GM21447 (cell line): Measurements from ENCODE around the gene RBM6.
A peak's percentile ranks its signal among the peaks of the same experiment; 100 is the strongest.
"Not testable (repeated sequence)": the region's sequence is repeated elsewhere in the genome, so short reads cannot be mapped to it uniquely, and the experiment has no call there.

Source experiments
- ATAC-seq: cut with Tn5 transposase; IDR thresholded peaks from one replicate; pipeline ENCODE4 v1.9.1; 2021; ENCODE audit not compliant: unreplicated experiment

The RBM6 gene

GRCh38 chr3:49912881-49913281 is 27.1 kb upstream of the RBM6 start:
- no peak for ATAC-seq

GRCh38 chr3:49914906-49915305 is 25.0 kb upstream of the RBM6 start:
- no peak for ATAC-seq

DNA sequence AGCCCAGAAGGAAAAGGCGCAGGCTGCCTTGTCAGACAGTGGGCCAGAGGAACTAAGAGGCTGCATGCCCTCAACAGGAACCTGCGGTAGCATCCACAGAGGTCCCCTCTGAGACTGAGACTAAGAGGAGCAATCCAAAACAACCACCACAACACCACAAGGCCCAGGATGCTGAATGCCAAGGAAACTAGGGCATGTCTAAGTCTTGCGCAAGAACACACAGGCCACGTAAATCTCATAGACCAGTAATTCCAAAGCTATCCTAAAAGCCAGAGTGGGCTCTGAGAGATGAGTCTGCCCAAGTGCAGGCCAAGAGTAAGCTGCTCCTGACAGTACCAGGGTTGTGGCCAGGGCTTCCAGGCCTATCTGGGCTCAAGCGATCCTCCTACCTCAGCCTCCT is 23.3 kb upstream of the RBM6 start:
- ATAC-seq, result no peak

DNA sequence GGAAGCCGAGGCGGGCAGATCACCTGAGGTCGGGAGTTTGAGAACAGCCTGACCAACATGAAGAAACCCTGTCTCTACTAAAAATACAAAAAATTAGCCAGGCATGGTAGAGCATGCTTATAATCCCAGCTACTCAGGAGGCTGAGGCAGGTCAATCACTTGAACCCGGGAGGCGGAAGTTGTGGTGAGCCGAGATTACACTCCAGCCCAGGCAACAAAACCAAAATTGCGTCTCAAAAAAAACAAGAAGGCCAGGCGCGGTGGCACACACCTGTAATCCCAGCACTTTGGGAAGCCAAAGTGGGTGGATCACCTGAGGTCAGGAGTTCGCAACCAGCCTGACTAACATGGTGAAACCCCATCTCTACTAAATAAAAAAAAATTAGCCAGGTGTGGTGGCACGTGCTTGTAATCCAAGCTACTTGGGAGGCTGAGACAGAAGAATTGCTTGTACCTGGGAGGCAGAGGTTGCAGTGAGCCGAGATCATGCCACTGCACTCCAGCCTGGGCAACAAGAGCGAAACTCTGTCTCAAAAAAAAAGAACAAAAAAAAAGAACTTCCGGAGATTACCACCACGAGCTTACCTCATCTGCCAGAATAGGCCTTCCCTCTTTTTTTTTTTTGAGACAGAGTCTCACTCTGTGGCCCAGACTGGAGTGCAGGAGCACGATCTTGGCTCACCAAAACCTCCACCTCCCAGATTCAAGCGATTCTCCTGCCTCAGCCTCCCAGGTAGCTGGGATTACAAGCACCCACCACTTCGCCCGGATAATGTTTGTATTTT is 22.0 kb upstream of the RBM6 start:
- ATAC-seq, result not testable (repeated sequence)

DNA sequence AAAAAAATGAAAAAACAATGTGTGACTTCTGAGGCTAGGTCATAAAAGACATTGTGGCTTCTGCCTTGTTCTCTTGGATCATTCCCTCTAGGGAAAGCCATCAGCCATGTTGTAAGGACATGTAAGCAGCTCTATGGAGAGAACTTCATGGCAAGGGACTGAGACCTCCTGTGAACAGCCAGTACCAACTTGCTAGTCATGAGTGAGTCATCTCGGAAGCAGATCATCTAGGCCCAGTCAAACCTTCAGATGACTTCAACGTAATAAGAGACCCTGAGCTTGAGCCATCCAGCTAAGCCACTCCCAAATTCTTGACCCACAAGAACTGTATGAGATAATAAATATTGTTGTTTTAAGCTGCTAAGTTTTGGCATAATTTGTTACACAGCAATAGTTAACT is 15.3 kb upstream of the RBM6 start:
- ATAC-seq, result no peak

DNA sequence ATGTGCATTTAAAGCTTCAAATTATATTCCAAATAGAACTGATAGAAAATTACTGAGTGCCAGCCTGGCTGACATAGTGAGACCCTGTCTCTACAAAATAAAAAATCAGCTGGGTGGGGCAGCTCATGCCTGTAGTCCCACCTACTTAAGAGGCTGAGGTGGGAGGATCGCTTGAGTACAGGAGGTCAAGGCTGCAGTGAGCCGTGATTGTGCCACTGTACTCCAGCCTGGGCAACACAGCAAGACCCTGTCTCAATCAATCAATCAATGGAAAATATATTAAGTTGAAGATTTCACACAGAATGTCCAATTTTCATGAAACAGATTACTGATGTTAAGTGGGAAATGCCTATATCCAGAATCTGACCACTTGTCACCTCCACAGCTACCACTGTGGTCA is 14.5 kb upstream of the RBM6 start:
- no peak for ATAC-seq

DNA sequence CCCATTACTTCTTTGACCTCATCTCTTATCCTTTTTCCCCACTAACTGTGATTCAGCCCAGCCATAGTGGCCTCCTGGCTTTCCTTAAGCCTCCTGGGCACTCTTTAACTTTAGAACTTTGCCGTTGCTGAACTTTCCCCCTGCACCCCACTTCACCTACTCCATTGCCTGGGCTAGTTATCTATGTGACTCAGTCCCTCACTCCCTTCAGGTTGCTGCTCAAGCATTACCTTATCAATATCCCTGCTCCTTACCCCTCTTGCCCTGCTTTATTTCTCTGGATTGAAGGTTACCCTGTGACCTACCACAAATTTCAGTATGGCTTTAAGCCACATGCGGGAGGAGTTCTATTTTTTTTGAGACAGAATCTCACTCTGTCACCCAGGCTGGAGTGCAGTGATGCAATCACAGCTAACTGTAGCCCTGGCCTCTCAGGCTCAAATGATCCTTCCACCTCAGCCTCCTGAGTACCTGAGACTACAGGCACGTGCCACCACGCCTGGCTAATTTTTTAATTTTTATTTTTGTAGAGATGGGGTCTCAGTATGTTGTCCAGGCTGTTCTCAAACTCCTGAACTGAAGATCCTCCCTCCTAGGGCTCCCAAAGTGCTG is 13.7 kb upstream of the RBM6 start:
- no peak for ATAC-seq

DNA sequence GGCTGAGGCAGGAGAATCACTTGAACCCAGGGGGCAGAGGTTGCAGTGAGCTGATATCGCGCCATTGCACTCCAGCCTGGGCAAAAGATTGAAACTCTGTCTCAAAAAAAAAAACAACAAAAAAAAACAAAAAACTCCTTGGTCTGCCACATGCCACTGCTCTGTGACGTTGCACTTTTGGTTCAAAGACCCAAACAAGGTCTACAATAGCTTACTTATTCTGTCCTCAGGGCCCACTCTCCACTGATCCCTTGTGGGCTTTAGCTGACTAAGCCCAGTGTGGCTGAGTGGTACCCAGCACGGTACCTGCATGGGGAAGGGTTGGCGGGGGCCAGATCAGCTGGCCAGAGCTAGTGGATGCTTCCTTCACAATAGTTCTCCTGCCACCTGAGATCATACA is 12.2 kb upstream of the RBM6 start:
- ATAC-seq, result no peak

GRCh38 chr3:49928481-49929017 is 11.4 kb upstream of the RBM6 start:
- no peak for ATAC-seq

DNA sequence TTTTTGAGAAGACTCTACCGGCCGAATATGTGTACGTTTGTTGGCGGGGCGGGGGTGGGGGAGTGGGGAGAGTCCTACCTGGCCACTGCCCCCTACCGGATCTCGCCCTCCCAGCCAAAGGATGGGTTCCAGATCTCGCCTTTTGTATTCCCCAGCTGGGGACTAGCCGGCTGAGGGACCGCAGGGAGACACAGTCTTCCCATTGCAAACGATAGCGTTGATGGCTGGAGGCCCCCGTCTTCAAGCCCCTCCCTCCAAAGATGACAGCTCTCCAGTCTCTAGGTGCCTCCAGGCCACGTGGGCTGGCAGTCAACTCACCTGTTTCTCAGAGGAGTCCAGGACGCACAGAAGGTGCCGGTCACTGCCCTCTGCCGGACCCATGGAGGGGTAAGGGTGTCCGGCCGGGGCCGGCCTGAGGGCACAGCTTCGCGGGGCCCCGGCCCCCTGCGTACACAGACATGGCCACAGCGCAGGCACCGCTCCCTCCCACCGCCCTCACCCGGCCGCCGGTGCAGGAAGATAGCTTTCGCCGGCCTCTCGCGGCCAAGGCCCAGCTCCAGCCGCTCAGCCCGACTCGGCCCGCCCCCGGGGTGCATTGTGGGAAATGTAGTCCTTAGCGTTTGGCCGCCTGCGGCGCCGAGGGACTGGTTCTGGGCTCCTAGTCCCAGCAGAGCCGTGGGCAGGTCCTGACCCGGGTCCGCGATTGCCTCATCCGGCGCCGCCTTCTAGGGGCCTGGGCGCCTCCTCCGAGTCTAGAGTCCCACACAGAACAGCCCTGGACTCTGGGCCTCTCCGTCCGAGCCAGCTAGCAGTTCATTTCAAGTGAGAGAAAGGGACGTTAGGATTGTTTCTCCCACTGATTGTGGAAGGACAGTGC is 10.4 kb upstream of the RBM6 start, which contains the start of gene MON1A:
Gene MON1A, minus strand, starts transcription at position 521 of the 877 bp plus-strand sequence. CDS start 16,465 bp downstream, outside the sequence.
- ATAC-seq, result peak; percentile 92

- no peak for ATAC-seq
Observed at GRCh38 chr3:49930168-49930690, 9.7 kb upstream of the RBM6 start.

DNA sequence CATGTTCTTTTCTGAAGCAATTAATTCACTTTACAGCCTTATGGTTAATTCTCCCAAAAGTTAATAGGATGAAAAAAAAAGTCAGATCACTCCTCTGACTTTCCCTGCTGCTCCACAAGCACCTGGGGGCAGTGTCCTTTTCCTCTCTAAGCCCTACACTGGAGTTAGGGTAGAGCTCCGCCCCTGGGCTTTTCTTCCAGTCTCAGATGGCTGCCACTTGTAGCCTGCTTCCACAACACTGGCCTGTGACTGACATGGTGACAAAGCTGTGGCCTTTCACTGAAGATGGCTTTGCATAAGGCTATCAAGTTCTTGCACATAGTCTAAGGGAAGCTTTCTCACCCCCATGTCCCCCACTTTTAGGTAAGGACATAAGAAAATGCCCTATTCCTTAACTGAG is 9.0 kb upstream of the RBM6 start:
- no peak for ATAC-seq

DNA sequence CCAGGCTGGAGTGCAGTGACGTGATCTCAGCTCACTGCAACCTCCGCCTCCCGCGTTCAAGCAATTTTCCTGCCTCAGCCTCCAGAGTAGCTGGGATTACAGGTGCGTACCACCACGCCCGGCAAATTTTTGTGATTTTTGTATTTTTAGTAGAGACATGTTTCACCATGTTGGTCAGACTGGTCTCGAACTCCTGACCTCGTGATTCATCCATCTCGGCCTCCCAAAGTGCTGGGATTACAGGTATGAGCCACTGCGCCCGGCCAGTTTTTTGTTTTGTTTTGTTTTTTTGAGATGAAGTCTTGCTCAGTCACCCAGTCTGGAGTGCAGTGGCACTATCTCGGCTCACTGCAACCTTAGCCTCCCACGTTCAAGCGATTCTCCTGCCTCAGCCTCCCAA is 7.7 kb upstream of the RBM6 start:
- ATAC-seq, result not testable (repeated sequence)

DNA sequence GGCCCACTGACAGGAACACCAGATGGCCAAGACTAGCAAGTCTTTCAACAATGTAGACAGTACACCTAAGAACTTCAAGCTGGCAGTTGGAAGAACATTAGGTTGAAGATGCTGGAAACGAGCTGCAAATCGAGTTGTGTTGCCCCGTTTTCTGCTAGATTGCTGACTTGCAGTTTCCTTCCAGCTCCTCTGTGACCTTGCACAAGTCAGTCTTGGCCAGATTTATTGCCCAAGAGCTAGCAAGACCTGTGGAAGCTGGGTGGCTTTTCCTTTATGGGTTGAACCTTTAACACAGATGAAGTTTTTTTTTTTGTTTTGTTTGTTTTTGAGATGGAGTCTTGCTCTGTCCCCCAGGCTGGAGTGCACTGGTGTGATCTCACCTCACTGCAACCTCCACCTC is 2.9 kb upstream of the RBM6 start:
- no peak for ATAC-seq

- ATAC-seq, result no peak
Observed at GRCh38 chr3:49940667-49941249, 808 bp downstream of the RBM6 start.

DNA sequence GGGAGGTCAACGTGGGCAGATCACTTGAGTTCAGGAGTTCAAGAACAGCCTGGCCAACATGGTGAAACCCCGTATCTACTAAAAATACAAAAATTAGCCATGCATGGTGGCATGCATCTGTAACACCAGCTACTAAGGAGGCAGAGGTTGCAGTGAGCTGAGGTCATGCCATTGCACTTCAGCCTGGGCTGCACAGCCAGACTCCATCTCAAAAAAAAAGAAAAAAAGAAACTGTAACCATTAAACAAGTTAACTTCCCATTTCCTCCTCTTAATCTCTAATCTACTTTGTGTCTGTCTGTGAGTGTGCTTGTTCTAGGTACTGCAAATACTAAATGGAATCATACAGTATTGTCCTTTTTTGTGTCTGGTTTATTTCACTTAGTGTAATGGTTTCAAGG is 2.7 kb downstream of the RBM6 start:
- no peak for ATAC-seq

GRCh38 chr3:49952924-49953323 is 13.0 kb downstream of the RBM6 start:
- ATAC-seq, result no peak

GRCh38 chr3:49955636-49956035 is 15.7 kb downstream of the RBM6 start:
- ATAC-seq, result no peak

DNA sequence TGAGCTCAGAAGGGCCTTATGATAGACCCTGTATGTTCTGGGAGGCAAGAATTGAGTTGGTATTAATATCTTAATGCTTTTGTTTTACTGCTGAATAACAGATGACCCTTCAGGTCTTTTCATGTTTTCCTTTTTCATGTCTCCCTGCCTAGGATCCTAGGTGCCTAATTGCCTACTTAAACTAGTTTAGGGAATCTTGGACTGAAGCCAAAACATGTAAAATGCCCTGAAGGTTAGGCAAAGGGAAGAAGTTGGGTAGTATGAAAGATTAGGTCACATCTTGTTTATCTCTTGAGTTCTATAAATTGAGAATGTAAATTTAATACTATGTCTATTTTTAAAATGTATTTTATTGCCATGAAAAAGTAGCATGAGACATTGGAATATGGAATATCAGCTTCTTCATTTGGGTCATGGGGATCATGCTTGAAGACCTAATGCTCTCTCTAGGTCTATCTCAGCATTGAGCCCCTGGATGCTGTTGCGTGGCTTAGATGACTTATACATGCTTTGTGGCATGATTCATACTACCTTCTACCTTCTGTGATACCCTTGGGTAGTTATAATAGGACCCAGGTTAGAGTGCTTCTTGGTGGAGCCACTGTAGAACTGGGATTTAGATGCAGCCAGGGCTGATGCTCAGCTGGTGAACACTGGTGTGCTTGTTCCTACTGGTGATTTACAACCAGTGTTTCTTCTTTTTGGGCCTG is 26.4 kb downstream of the RBM6 start:
- ATAC-seq, result no peak

GRCh38 chr3:49967291-49967690 is 27.3 kb downstream of the RBM6 start:
- no peak for ATAC-seq
